HFFc6 (cell line): ENCODE data around the gene KRT33B. TPM values are rescaled to one million over a fixed set of nuclear protein-coding genes. Genes with fewer than 3 reads are reported as not detected.

Experiments
- DNase-seq: peaks from one replicate; pipeline ENCODE4 v3.0.0-alpha.2; 2018
- H3K27ac Mint-ChIP-seq: 2 replicates; pipeline ENCODE4 v1.8.0; 2020; ENCODE audit warnings: mild to moderate bottlenecking, mixed read lengths
- H3K27me3 Mint-ChIP-seq: 2 replicates; pipeline ENCODE4 v1.8.0; 2021; ENCODE audit warnings: mild to moderate bottlenecking, moderate library complexity, mixed read lengths; ENCODE audit not compliant: insufficient read depth
- H3K36me3 Mint-ChIP-seq: 2 replicates; pipeline ENCODE4 v1.8.0; 2021; ENCODE audit warnings: low read depth, mixed read lengths
- H3K4me1 Mint-ChIP-seq: 2 replicates; pipeline ENCODE4 v1.8.0; 2020; ENCODE audit warnings: low read depth, mixed read lengths
- H3K4me3 Mint-ChIP-seq: 2 replicates; pipeline ENCODE4 v1.8.0; 2020; ENCODE audit warnings: mild to moderate bottlenecking, moderate library complexity, mixed read lengths
- H3K9me3 Mint-ChIP-seq: 2 replicates; pipeline ENCODE4 v1.8.0; 2020; ENCODE audit warnings: mild to moderate bottlenecking, mixed read lengths
- total RNA-seq, 6 experiments: library from RNA; stranded (reverse); fragmentation: NEBNext Ultra II Directional; extraction: Animal tissue kit (Norgen Biotek cat#: 25700); gene quantifications; 2 replicates in 1 of 6; 3 replicates in 5 of 6; pipeline ENCODE4 v1.2.3, GENCODE V29; 2021
- TF ChIP-seq, protein P1 (sequence below): fragments of 200-600 bp; sonication (generic); IDR thresholded peaks from 2 replicates; pipeline ENCODE4 v1.5.0; 2021; ENCODE audit warnings: antibody characterized with exemption, mild to moderate bottlenecking

KRT33B gene
- total RNA-seq, 6 experiments from 2014 or later = 0.75 to 2.5 (median 0.96) TPM

DNA sequence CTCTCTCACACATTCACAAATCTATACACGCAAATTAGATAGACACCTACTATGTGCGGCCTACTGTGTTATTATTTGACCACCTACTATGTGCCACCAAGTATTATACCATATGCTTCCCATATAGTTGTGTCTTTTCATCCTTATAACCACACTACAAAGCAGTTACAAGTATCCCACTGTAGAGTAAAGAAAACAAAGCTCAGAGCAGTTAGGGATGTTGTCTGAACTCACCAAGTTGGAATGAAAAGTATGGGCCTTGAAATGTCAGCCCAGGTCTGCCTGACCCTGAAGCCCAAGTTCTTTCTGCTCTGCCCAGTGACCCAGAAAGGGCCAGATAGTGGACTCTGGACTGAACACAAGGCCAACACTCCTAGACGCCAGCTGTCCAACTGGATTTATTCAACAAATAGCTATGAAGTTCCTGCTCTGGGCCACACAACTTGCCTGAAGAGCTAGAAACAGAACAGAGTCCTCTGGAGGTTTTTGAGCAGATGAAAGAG is 46.3 kb upstream of the KRT33B start:
- Mint-ChIP-seq H3K36me3 (no peaks in the 10 kb centered on the region; the same call in 1 of the 2 replicates), H3K27me3 (no peaks in the 10 kb centered on the region), H3K4me1 (peaks cover 87% of the 10 kb centered on the region), H3K27ac (peak overlapping the region; percentile 88), H3K4me3 (peak overlapping the region; percentile 57; the same call in 1 of the 2 replicates), H3K9me3 (no peaks in the 10 kb centered on the region)
- TF ChIP-seq, protein P1, sequence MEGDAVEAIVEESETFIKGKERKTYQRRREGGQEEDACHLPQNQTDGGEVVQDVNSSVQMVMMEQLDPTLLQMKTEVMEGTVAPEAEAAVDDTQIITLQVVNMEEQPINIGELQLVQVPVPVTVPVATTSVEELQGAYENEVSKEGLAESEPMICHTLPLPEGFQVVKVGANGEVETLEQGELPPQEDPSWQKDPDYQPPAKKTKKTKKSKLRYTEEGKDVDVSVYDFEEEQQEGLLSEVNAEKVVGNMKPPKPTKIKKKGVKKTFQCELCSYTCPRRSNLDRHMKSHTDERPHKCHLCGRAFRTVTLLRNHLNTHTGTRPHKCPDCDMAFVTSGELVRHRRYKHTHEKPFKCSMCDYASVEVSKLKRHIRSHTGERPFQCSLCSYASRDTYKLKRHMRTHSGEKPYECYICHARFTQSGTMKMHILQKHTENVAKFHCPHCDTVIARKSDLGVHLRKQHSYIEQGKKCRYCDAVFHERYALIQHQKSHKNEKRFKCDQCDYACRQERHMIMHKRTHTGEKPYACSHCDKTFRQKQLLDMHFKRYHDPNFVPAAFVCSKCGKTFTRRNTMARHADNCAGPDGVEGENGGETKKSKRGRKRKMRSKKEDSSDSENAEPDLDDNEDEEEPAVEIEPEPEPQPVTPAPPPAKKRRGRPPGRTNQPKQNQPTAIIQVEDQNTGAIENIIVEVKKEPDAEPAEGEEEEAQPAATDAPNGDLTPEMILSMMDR = no peak
- peak; percentile 62 for DNase-seq

DNA sequence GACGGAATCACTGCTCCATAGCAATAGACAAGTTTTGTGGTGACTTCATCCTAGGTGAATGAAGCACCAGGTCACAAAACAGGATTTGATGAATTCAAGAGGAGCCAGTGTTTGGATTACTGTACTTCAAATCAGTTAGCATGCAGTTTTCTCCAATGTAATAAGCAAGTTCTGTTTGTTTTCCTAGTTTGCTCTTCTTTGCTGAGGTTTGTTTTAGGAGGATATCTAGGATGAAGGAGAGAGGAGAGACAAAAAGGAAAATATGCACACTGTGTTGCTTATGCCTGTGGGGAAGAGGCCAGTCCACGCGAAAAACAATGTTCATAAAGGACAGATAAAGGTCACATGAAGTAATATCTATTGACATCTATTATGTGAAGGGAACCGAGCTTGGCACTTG is 45.8 kb upstream of the KRT33B start:
- Mint-ChIP-seq H3K4me3 (no peak overlapping the region), H3K27me3 (no peaks in the 10 kb centered on the region), H3K27ac (peak overlapping the region; percentile 88), H3K36me3 (no peaks in the 10 kb centered on the region; the same call in 1 of the 2 replicates), H3K4me1 (peaks cover 82% of the 10 kb centered on the region), H3K9me3 (no peaks in the 10 kb centered on the region)
- no peak for DNase-seq
- TF ChIP-seq, protein P1 = no peak

DNA sequence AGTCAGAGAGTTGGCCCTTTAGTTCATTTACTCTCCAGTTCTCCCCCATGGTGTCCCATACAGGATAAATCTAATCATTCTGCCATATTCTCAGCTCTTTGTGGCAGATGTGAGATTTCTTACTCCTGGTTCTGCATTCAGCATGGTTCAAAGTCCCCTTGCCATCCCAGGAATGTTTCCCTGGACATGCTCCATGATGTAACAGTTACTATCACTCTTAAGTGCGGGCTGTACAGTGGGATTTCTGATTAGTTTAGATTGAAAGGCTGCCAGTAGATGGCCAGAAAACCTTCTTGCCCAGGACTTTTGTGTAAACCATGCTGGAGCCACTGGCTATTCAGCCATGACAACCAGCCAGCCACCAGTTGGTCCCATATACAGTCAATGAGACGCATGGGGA is 44.4 kb upstream of the KRT33B start:
- no peaks in the 10 kb centered on the region for H3K27me3 Mint-ChIP-seq
- TF ChIP-seq, protein P1 = no peak
- no peak overlapping the region for H3K27ac Mint-ChIP-seq
- no peaks in the 10 kb centered on the region for H3K9me3 Mint-ChIP-seq
- H3K4me3 Mint-ChIP-seq = no peak overlapping the region
- no peaks in the 10 kb centered on the region; the same call in 1 of the 2 replicates for H3K36me3 Mint-ChIP-seq
- H3K4me1 Mint-ChIP-seq = peaks cover 71% of the 10 kb centered on the region
- no peak for DNase-seq

DNA sequence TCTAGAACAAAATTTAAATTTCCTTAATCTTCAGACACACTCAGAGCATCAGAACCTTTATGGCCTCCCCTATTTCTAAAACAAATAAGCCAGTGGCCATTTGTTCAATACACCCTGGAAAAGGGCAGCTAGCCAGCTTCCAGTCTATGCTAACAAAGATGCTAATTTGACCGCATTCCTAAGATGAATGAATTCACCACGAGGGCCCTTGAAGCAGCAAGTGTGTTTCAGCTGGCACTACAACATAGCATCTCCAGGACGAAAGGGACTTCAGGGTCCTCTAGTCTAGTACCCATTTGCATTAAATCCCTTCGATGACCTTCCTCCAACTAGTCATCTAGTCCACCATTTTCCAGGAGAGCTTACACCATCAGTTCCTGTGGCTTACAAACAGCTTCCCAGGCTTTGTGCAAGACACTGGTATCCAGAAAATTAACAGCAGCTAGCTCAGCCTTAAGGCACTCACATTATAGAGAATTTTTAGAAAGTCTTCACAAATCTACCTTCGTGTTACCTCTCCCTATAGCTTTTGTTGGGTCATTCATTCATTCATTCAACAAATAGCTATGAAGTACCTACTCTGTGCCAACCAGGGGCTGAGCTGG is 43.8 kb upstream of the KRT33B start:
- H3K4me3 Mint-ChIP-seq = no peak overlapping the region
- peak overlapping the region; percentile 40; the same call in 1 of the 2 replicates for H3K27ac Mint-ChIP-seq
- H3K4me1 Mint-ChIP-seq = peaks cover 68% of the 10 kb centered on the region
- H3K27me3 Mint-ChIP-seq = no peaks in the 10 kb centered on the region
- no peak for DNase-seq
- no peaks in the 10 kb centered on the region; the same call in 1 of the 2 replicates for H3K36me3 Mint-ChIP-seq
- TF ChIP-seq, protein P1 = no peak
- H3K9me3 Mint-ChIP-seq = no peaks in the 10 kb centered on the region

- Mint-ChIP-seq H3K36me3 (no peaks in the 10 kb centered on the region; the same call in 1 of the 2 replicates), H3K9me3 (no peaks in the 10 kb centered on the region), H3K4me3 (no peak overlapping the region), H3K27me3 (no peaks in the 10 kb centered on the region; the same call in 1 of the 2 replicates), H3K27ac (no peak overlapping the region), H3K4me1 (peaks cover 50% of the 10 kb centered on the region)
- no peak for DNase-seq
- TF ChIP-seq, protein P1 = no peak
Observed at GRCh38 chr17:41411072-41411840, 41.6 kb upstream of the KRT33B start.
